Motor neuron (in vitro differentiated cells): Measurements from ENCODE around the gene FGF6. TPM values are rescaled to one million over a fixed set of nuclear protein-coding genes. Genes with fewer than 3 reads are reported as not detected.
A peak's percentile ranks its signal among the peaks of the same experiment; 100 is the strongest.
"Not testable (repeated sequence)": the region's sequence is repeated elsewhere in the genome, so short reads cannot be mapped to it uniquely, and the experiment has no call there.

ENCODE experiments used
- ATAC-seq, 8 experiments: fragments of 200-7000 bp; cut with Tn5 transposase; replicated peaks in 6 of 8; 2 replicates each; pipeline ENCODE4 v1.8.0; 2021; ENCODE audit warnings: mild to moderate bottlenecking in 8 of 8, moderate library complexity in 8 of 8
- H3K27ac ChIP-seq, 2 donors: fragments of 250-450 bp; sonication (Bioruptor Pico); 2 replicates each; pipeline ENCODE4 v1.9.0; 2021; ENCODE audit warnings: antibody characterized with exemption in 2 of 2, mild to moderate bottlenecking in 2 of 2, moderate library complexity in 1 of 2
- H3K4me1 ChIP-seq, 2 donors: fragments of 250-450 bp; sonication (Bioruptor Pico); replicated peaks in 1 of 2; 2 replicates each; pipeline ENCODE4 v1.6.1; 2021; ENCODE audit warnings: antibody characterized with exemption in 2 of 2, mild to moderate bottlenecking in 2 of 2, moderate library complexity in 1 of 2
- H3K4me3 ChIP-seq, 5 donors: fragments of 250-450 bp; sonication (Bioruptor Pico); 2 replicates each; pipeline ENCODE4 v1.9.0; 2021; ENCODE audit warnings: antibody characterized with exemption in 5 of 5, mild to moderate bottlenecking in 5 of 5, moderate library complexity in 4 of 5
- WGBS, 10 experiments: fragments of 450-650 bp; shearing (Covaris generic); methylation state at CpG; one replicate each; pipeline ENCODE4 v1.0.0; 2022; 5-methylcytosine and 5-hydroxymethylcytosine counted together
- in situ Hi-C, 9 experiments: fragments of 400-800 bp; cut with MboI; loops; one replicate each; pipeline ENCODE4 v1.15.0; 2021; ENCODE audit warnings: low sequenced_read_pairs in 9 of 9, low pct_unique_long_range_greater_than_20kb in 2 of 9; ENCODE audit not compliant: unreplicated experiment in 9 of 9
- total RNA-seq, 8 experiments: library from RNA; unstranded; fragments of 300-600 nt; gene quantifications; 2 replicates each; pipeline versions ENCODE4 v1.2.3 to v1.2.4, GENCODE V29; 2022

FGF6 gene
- total RNA-seq, 8 experiments from 2014 or later: not detected

- ATAC-seq: no peak
- in situ Hi-C loops: no loop called here
- 18 to 100% (median 87%) methylated on average over 1 to 4 of the region's 4 CpGs for WGBS, 10 experiments
- Histone ChIP-seq H3K4me1 (no peaks in the 10 kb centered on the region), H3K27ac (no peak overlapping the region), H3K4me3 (no peak overlapping the region)
These were observed 15.1 kb upstream of the FGF6 start for GRCh38 chr12:4460761-4461160.

GRCh38 chr12:4455849-4456248 is 10.2 kb upstream of the FGF6 start:
- H3K4me1 ChIP-seq, H3K4me3 ChIP-seq, ATAC-seq, in situ Hi-C loops, H3K27ac ChIP-seq: not testable (repeated sequence)
- 90 to 100% (median 100%) methylated on average over 1 to 3 of the region's 4 CpGs; no CpG with 5 or more reads in 2 of the 10 experiments for WGBS, 10 experiments

GRCh38 chr12:4454315-4454860 is 8.8 kb upstream of the FGF6 start:
- H3K27ac ChIP-seq: no peak overlapping the region
- in situ Hi-C loops: no loop called here
- 10 to 100% (median 82%) methylated on average over 1 to 4 of the region's 4 CpGs for WGBS, 10 experiments
- no peak overlapping the region for H3K4me3 ChIP-seq
- H3K4me1 ChIP-seq: peaks cover 0 to 9% of the 10 kb centered on the region in 2 donors
- no peak for ATAC-seq

- in situ Hi-C loops: no loop called here
- H3K27ac ChIP-seq: no peak overlapping the region
- no peak for ATAC-seq
- no peak overlapping the region for H3K4me3 ChIP-seq
- 17 to 91% (median 76%) methylated on average over 2 to 7 of the region's 7 CpGs for WGBS, 10 experiments
- H3K4me1 ChIP-seq: peaks cover 0 to 9% of the 10 kb centered on the region in 2 donors
These were observed 6.1 kb upstream of the FGF6 start for GRCh38 chr12:4451694-4452093.

DNA sequence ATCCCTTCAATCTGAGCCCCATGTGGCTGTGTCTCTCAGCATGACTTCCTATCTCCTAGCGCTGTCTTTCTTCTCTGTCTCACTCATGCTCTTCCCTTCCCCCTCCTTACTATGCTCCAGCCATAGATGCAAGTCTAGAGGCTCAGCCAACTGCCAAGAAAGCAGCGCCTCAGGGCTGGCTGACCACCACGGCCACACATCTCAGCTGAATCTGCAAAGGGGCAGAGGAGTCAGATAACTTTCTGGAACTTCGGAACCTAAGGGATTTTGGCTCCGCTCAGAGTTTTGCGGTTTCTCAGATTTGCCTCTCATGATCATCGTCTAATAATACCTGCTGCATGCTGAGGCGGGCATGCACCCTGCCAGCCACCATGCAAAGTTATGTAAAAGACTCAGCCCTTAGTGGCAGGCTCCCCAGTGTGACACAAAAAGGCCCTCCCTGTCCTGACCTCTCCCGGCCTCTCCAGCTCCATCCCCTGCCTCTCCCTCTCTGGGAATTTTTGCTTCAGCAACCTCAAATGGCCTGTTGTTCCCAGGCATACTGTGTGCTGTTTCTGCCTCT is 5.0 kb upstream of the FGF6 start:
- in situ Hi-C loops: no loop called here
- Histone ChIP-seq H3K4me1 (peaks cover 0 to 9% of the 10 kb centered on the region in 2 donors), H3K27ac (no peak overlapping the region), H3K4me3 (no peak overlapping the region)
- WGBS, 10 experiments: 0 to 80% (median 32%) methylated on average over 1 to 6 of the region's 9 CpGs
- ATAC-seq: peak in 5 of 8 experiments; percentile 23 to 89 (median 54)

- in situ Hi-C loops: no loop called here
- H3K4me1 ChIP-seq: peaks cover 0 to 9% of the 10 kb centered on the region in 2 donors
- H3K4me3 ChIP-seq: no peak overlapping the region
- no peak overlapping the region for H3K27ac ChIP-seq
- peak in 2 of 8 experiments; percentile 40 to 58 for ATAC-seq
- 0 to 100% (median 0%) methylated on average over 1 to 4 of the region's 4 CpGs; no CpG with 5 or more reads in 5 of the 10 experiments for WGBS, 10 experiments
These were observed 4.2 kb upstream of the FGF6 start for GRCh38 chr12:4449851-4450221.

GRCh38 chr12:4448943-4449850 is 3.6 kb upstream of the FGF6 start:
- ATAC-seq: no peak
- Histone ChIP-seq H3K4me3 (no peak overlapping the region), H3K4me1 (peaks cover 0 to 9% of the 10 kb centered on the region in 2 donors), H3K27ac (no peak overlapping the region)
- in situ Hi-C loops: no loop called here
- WGBS, 10 experiments: 35 to 100% (median 93%) methylated on average over 2 to 8 of the region's 9 CpGs

- WGBS, 10 experiments: 6 to 97% (median 48%) methylated on average over 1 to 5 of the region's 6 CpGs; no CpG with 5 or more reads in 2 of the 10 experiments
- H3K4me1 ChIP-seq: peaks cover 0 to 9% of the 10 kb centered on the region in 2 donors
- no peak overlapping the region for H3K4me3 ChIP-seq
- ATAC-seq: no peak
- H3K27ac ChIP-seq: no peak overlapping the region
- in situ Hi-C loops: no loop called here
These were observed 2.8 kb upstream of the FGF6 start for GRCh38 chr12:4448371-4448940.

GRCh38 chr12:4447151-4447550 is 1.5 kb upstream of the FGF6 start:
- WGBS, 10 experiments: 20 to 86% (median 52%) methylated on average over 1 to 3 of the region's 3 CpGs; no CpG with 5 or more reads in 6 of the 10 experiments
- no peak for ATAC-seq
- H3K4me1 ChIP-seq: peaks cover under 1 to 9% of the 10 kb centered on the region in 2 donors
- H3K4me3 ChIP-seq: no peak overlapping the region
- H3K27ac ChIP-seq: no peak overlapping the region
- in situ Hi-C loops: no loop called here

DNA sequence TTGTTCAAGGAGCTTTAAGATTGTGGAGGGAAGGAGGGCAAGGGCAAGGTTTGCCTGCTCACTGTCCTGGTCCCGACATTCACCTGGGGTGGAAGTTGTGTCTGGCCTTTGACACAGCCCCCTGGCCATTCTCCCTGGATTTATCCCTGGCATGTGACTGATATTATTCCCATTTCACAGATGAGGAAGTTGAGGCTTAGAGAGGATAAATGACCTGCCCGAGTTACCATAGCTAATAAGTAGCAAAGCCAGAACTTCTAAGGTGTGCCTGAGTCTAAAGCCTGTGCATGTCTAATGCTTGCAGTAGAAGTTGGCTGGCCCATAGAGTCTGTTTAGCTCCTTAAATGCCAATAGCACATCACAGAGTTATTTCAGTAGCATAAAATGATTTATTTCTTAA is 720 bp upstream of the FGF6 start:
- Histone ChIP-seq H3K4me1 (peaks cover 8 to 17% of the 10 kb centered on the region in 2 donors), H3K27ac (no peak overlapping the region), H3K4me3 (no peak overlapping the region)
- 0 to 100% (median 43%) methylated on average over 1 to 2 of the region's 2 CpGs; no CpG with 5 or more reads in 5 of the 10 experiments for WGBS, 10 experiments
- ATAC-seq: no peak
- in situ Hi-C loops: no loop called here

DNA sequence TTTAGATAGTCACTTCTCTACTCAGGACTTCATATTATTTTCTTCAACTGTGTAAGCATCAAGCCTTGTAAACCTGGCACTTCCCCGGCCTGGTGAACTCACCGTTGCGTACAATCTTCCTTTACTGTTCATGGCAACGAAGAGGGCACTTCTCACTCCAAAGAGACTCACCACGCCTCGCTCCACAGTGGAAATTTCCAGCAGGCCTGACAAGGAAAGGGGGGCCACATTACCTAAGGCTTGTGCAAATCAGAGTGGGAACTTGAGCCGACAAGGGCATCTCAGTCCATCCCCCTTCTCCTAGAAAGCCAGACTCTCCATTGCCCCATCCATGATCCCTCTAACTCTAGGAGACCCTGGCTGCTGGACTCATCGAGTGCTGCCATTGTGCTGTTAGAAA is 1.6 kb downstream of the FGF6 start:
- in situ Hi-C loops: no loop called here
- 0 to 100% (median 82%) methylated on average over 1 to 6 of the region's 8 CpGs; no CpG with 5 or more reads in 1 of the 10 experiments for WGBS, 10 experiments
- Histone ChIP-seq H3K4me1 (peaks cover 9 to 16% of the 10 kb centered on the region in 2 donors), H3K27ac (no peak overlapping the region), H3K4me3 (no peak overlapping the region)
- ATAC-seq: no peak

DNA sequence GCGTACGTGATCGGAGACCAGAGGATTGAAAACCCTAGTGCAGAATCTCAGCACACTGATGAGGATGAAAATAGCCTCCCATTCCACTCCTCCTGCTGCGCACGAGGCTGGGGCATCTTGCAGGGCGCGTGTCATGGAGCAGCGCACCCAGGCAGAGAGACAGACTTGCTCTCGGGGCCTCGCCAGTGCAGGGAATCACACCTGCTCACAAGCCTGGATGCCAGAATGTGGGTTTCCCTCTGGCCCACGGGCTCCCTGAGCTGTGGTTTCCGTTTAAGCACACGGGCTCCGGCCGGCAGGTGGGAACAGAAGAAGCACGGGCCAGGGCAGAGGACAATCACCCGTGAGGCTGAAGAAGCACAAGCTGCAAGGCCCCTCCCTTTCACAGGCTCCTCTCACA is 2.0 kb downstream of the FGF6 start:
- peaks cover 9 to 16% of the 10 kb centered on the region in 2 donors for H3K4me1 ChIP-seq
- WGBS, 10 experiments: 0 to 100% (median 90%) methylated on average over 1 to 9 of the region's 17 CpGs; no CpG with 5 or more reads in 4 of the 10 experiments
- ATAC-seq: no peak
- no peak overlapping the region for H3K4me3 ChIP-seq
- in situ Hi-C loops: no loop called here
- H3K27ac ChIP-seq: no peak overlapping the region
